Measurements from ENCODE around the gene TEN1.
"Not testable (repeated sequence)": the region's sequence is repeated elsewhere in the genome, so short reads cannot be mapped to it uniquely, and the experiment has no call there.

TEN1 gene

DNA sequence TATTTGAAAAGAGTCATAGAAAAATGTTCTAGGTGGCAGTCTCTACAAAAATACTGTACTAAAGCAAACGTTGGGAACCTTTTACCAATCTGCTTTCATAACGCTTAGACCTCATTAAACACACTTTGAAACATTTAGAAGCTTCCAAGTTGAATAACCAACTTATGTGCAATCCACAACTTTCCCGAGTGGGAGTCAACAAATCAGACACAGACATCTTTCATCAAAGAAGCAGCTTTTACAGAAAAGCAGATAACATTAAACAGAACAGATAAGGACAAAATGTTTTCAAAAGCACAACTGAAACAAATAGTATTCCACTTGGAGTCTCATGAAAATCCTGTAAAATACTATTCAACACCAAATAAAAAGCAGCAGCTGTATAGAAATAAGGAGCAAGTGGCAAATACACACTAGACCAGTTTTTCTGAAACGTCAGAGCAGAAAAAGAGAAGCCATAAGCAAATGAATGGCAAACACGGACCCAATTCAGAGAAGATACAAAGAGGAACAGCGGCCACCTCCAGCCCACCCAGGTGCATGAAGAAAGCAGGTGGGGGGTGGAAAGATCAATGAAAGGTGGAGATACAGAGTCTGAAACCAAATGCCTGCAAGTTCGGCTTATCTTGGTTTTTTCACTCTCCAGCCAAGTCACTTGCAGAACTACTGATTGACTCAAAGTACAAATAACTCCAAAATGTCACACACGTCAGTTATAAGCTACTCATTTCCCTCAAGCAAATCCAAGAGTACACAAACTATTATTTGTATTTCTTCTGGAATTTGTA, 19.8 kb upstream of the TEN1 start:
- Histone ChIP-seq H3K9me3 (replicated peaks in 1 of 2; ENCODE audit: control insufficient read depth in 2 of 2, insufficient read depth in 1 of 2, low read depth in 1 of 2, low read length in 2 of 2) (no peaks in the 10 kb centered on the region), H3K23ac (ENCODE audit: low read depth, low read length, poor library complexity) (no peak overlapping the region), H3K9ac (ENCODE audit: low read depth, low read length, poor library complexity) (no peak overlapping the region), H2AFZ (ENCODE audit: low read length) (no peak overlapping the region), H4K8ac (ENCODE audit: low read depth, low read length) (no peak overlapping the region), H3K4me2 (ENCODE audit: insufficient read depth, low read length, poor library complexity, severe bottlenecking) (no peak overlapping the region), H2BK15ac (ENCODE audit: low read length) (no peak overlapping the region), H2BK5ac (ENCODE audit: low read length) (no peak overlapping the region), H3K4me3 (ENCODE audit: low read length in 2 of 2) (no peak overlapping the region), H3K36me3 (replicated peaks in 1 of 2; ENCODE audit: control insufficient read depth in 2 of 2, insufficient read depth in 2 of 2, low read length in 2 of 2) (peaks cover 0 to 22% of the 10 kb centered on the region in 2 donors), H3K18ac (ENCODE audit: low read length) (no peak overlapping the region), H3K27me3 (ENCODE audit: control insufficient read depth in 3 of 3, insufficient read depth in 3 of 3, low read depth in 1 of 3, low read length in 3 of 3) (no peaks in the 10 kb centered on the region), H3K14ac (ENCODE audit: low read length) (no peak overlapping the region), H3K4ac (ENCODE audit: low read length) (no peak overlapping the region), H2BK120ac (ENCODE audit: low read depth, low read length) (no peak overlapping the region), H2AK5ac (ENCODE audit: low read depth, low read length) (no peak overlapping the region), H2BK12ac (ENCODE audit: low read length) (no peak overlapping the region), H3K79me1 (ENCODE audit: low read depth, low read length) (no peaks in the 10 kb centered on the region), H3K4me1 (ENCODE audit: control insufficient read depth in 2 of 2, insufficient read depth in 1 of 2, low read depth in 1 of 2, low read length in 2 of 2) (peaks cover 0 to 3% of the 10 kb centered on the region in 2 donors), H4K91ac (ENCODE audit: low read depth, low read length, poor library complexity) (no peak overlapping the region), H3K27ac (replicated peaks; ENCODE audit: low read length) (no peak overlapping the region)
- no peak for DNase-seq (ENCODE audit: low spot score)
- WGBS, 2 donors (ENCODE audit: extremely low coverage in 2 of 2, insufficient read length in 2 of 2, insufficient replicate concordance in 1 of 2), result no CpG with 5 or more reads among the region's 8 CpGs

DNA sequence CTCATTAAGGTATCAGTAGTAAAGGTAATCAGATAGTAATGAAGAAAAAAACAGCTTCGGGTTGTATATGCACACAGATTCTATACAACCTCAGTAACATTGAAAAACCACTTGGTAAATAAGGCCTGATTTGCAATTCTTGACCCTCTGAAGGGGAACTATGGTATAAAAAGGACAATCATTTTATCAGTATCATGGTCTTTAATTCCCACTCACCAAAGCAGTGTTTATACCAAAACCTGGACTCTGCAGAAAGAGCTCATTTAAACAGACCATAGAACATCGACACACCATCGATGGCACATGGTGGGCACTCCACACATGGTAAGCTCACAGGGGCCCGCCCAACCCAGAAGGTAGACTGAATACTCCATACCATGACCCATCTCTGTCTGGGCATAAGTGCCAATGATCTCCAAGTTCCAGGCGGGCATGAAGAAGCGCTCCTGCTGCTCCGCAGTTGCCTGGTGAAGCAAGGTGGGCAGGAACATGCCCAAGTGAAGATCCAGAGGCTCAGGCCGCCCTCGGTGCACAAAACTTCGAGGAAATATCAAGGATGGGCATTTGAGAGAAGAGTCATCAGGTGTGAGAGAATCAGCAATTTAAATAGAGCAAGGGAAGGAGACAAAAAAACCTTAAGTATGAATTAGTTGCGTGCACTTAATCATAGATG, 19.1 kb upstream of the TEN1 start:
- no peaks in the 10 kb centered on the region for H3K27me3 ChIP-seq (ENCODE audit: control insufficient read depth in 3 of 3, insufficient read depth in 3 of 3, low read depth in 1 of 3, low read length in 3 of 3)
- no peak overlapping the region for H3K23ac ChIP-seq (ENCODE audit: low read depth, low read length, poor library complexity)
- H2BK12ac ChIP-seq (ENCODE audit: low read length), result no peak overlapping the region
- no peak overlapping the region for H3K9ac ChIP-seq (ENCODE audit: low read depth, low read length, poor library complexity)
- no peak overlapping the region for H2AK5ac ChIP-seq (ENCODE audit: low read depth, low read length)
- H2BK15ac ChIP-seq (ENCODE audit: low read length), result no peak overlapping the region
- H2AFZ ChIP-seq (ENCODE audit: low read length), result no peak overlapping the region
- H3K27ac ChIP-seq (replicated peaks; ENCODE audit: low read length), result no peak overlapping the region
- H3K79me1 ChIP-seq (ENCODE audit: low read depth, low read length), result no peaks in the 10 kb centered on the region
- H4K8ac ChIP-seq (ENCODE audit: low read depth, low read length), result no peak overlapping the region
- H2BK5ac ChIP-seq (ENCODE audit: low read length), result no peak overlapping the region
- H3K9me3 ChIP-seq (replicated peaks in 1 of 2; ENCODE audit: control insufficient read depth in 2 of 2, insufficient read depth in 1 of 2, low read depth in 1 of 2, low read length in 2 of 2), result no peaks in the 10 kb centered on the region
- no peak overlapping the region for H3K14ac ChIP-seq (ENCODE audit: low read length)
- H3K18ac ChIP-seq (ENCODE audit: low read length), result no peak overlapping the region
- WGBS, 2 donors (ENCODE audit: extremely low coverage in 2 of 2, insufficient read length in 2 of 2, insufficient replicate concordance in 1 of 2), result no CpG with 5 or more reads among the region's 11 CpGs
- H3K4me1 ChIP-seq (ENCODE audit: control insufficient read depth in 2 of 2, insufficient read depth in 1 of 2, low read depth in 1 of 2, low read length in 2 of 2), result peaks cover 0 to 3% of the 10 kb centered on the region in 2 donors
- no peak overlapping the region for H3K4ac ChIP-seq (ENCODE audit: low read length)
- peaks cover 0 to 18% of the 10 kb centered on the region in 2 donors for H3K36me3 ChIP-seq (replicated peaks in 1 of 2; ENCODE audit: control insufficient read depth in 2 of 2, insufficient read depth in 2 of 2, low read length in 2 of 2)
- H2BK120ac ChIP-seq (ENCODE audit: low read depth, low read length), result no peak overlapping the region
- no peak for DNase-seq (ENCODE audit: low spot score)
- H4K91ac ChIP-seq (ENCODE audit: low read depth, low read length, poor library complexity), result no peak overlapping the region
- no peak overlapping the region for H3K4me2 ChIP-seq (ENCODE audit: insufficient read depth, low read length, poor library complexity, severe bottlenecking)
- no peak overlapping the region for H3K4me3 ChIP-seq (ENCODE audit: low read length in 2 of 2)

DNA sequence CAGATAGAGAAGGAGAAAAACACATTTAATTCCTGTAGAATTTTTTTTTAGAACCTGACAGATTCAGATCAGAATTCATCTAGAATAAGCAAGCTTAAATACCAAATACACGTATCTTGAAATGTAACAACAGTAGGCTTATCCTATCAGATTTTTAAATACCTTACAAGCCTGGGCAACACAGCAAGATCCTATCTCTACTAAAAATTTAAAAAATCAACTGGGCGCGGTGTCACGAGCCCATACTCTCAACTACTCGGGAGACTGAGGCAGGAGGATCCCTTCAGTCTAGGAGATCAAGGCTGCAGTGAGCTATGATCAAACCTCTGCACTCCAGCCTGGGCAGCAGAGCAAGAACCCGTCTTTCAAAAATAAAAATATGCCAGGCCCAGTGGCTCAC, 13.6 kb upstream of the TEN1 start:
- WGBS, 2 donors (ENCODE audit: extremely low coverage in 2 of 2, insufficient read length in 2 of 2, insufficient replicate concordance in 1 of 2), result no CpG with 5 or more reads among the region's 6 CpGs
- H3K23ac ChIP-seq (ENCODE audit: low read depth, low read length, poor library complexity), result no peak overlapping the region
- H2AFZ ChIP-seq (ENCODE audit: low read length), result no peak overlapping the region
- no peak overlapping the region for H3K4me3 ChIP-seq (ENCODE audit: low read length in 2 of 2)
- no peak overlapping the region for H2AK5ac ChIP-seq (ENCODE audit: low read depth, low read length)
- no peak for DNase-seq (ENCODE audit: low spot score)
- H3K14ac ChIP-seq (ENCODE audit: low read length), result no peak overlapping the region
- H4K8ac ChIP-seq (ENCODE audit: low read depth, low read length), result no peak overlapping the region
- no peak overlapping the region for H3K4ac ChIP-seq (ENCODE audit: low read length)
- H2BK5ac ChIP-seq (ENCODE audit: low read length), result no peak overlapping the region
- H3K4me1 ChIP-seq (ENCODE audit: control insufficient read depth in 2 of 2, insufficient read depth in 1 of 2, low read depth in 1 of 2, low read length in 2 of 2), result no peaks in the 10 kb centered on the region
- no peaks in the 10 kb centered on the region for H3K9me3 ChIP-seq (replicated peaks in 1 of 2; ENCODE audit: control insufficient read depth in 2 of 2, insufficient read depth in 1 of 2, low read depth in 1 of 2, low read length in 2 of 2)
- no peak overlapping the region for H3K9ac ChIP-seq (ENCODE audit: low read depth, low read length, poor library complexity)
- no peak overlapping the region for H2BK120ac ChIP-seq (ENCODE audit: low read depth, low read length)
- H3K27ac ChIP-seq (replicated peaks; ENCODE audit: low read length), result no peak overlapping the region
- peaks cover 0 to 11% of the 10 kb centered on the region in 2 donors for H3K36me3 ChIP-seq (replicated peaks in 1 of 2; ENCODE audit: control insufficient read depth in 2 of 2, insufficient read depth in 2 of 2, low read length in 2 of 2)
- H3K79me1 ChIP-seq (ENCODE audit: low read depth, low read length), result no peaks in the 10 kb centered on the region
- no peak overlapping the region for H2BK12ac ChIP-seq (ENCODE audit: low read length)
- H3K18ac ChIP-seq (ENCODE audit: low read length), result no peak overlapping the region
- H3K4me2 ChIP-seq (ENCODE audit: insufficient read depth, low read length, poor library complexity, severe bottlenecking), result no peak overlapping the region
- H4K91ac ChIP-seq (ENCODE audit: low read depth, low read length, poor library complexity), result no peak overlapping the region
- H2BK15ac ChIP-seq (ENCODE audit: low read length), result no peak overlapping the region
- no peaks in the 10 kb centered on the region for H3K27me3 ChIP-seq (ENCODE audit: control insufficient read depth in 3 of 3, insufficient read depth in 3 of 3, low read depth in 1 of 3, low read length in 3 of 3)

DNA sequence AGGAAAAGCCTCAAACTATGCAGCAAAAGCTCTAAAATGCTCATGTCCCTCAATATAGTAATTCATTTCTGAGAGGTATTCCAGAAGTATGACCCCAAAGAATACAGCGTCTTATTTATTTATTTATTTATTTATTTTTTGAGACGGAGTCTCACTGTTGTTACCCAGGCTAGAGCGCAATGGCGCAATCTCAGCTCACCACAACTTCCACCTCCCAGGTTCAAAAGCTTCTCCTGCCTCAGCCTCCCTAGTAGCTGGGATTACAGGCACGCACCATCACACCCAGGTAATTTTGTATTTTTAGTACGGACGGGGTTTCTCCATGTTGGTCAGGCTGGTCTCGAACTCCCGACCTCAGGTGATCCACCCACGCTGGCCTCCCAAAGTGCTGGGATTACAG, 10.0 kb upstream of the TEN1 start:
- not testable (repeated sequence) for H2BK5ac ChIP-seq (ENCODE audit: low read length)
- no CpG with 5 or more reads among the region's 10 CpGs for WGBS, 2 donors (ENCODE audit: extremely low coverage in 2 of 2, insufficient read length in 2 of 2, insufficient replicate concordance in 1 of 2)
- peaks cover 2 to 26% of the 10 kb centered on the region in 2 donors for H3K36me3 ChIP-seq (replicated peaks in 1 of 2; ENCODE audit: control insufficient read depth in 2 of 2, insufficient read depth in 2 of 2, low read length in 2 of 2)

More for the DNA sequence above, 10.0 kb upstream of the TEN1 start:
- H3K27me3 ChIP-seq (ENCODE audit: control insufficient read depth in 3 of 3, insufficient read depth in 3 of 3, low read depth in 1 of 3, low read length in 3 of 3); DNase-seq (ENCODE audit: low spot score); H3K4me1 ChIP-seq (ENCODE audit: control insufficient read depth in 2 of 2, insufficient read depth in 1 of 2, low read depth in 1 of 2, low read length in 2 of 2); H3K27ac ChIP-seq (replicated peaks; ENCODE audit: low read length); H3K23ac ChIP-seq (ENCODE audit: low read depth, low read length, poor library complexity); H3K4me3 ChIP-seq (ENCODE audit: low read length in 2 of 2); H4K91ac ChIP-seq (ENCODE audit: low read depth, low read length, poor library complexity); H3K18ac ChIP-seq (ENCODE audit: low read length); H3K4me2 ChIP-seq (ENCODE audit: insufficient read depth, low read length, poor library complexity, severe bottlenecking); H3K9ac ChIP-seq (ENCODE audit: low read depth, low read length, poor library complexity); H2BK15ac ChIP-seq (ENCODE audit: low read length); H2AFZ ChIP-seq (ENCODE audit: low read length); H2AK5ac ChIP-seq (ENCODE audit: low read depth, low read length); H3K4ac ChIP-seq (ENCODE audit: low read length); H3K9me3 ChIP-seq (replicated peaks in 1 of 2; ENCODE audit: control insufficient read depth in 2 of 2, insufficient read depth in 1 of 2, low read depth in 1 of 2, low read length in 2 of 2); H3K79me1 ChIP-seq (ENCODE audit: low read depth, low read length); H2BK120ac ChIP-seq (ENCODE audit: low read depth, low read length); H2BK12ac ChIP-seq (ENCODE audit: low read length); H4K8ac ChIP-seq (ENCODE audit: low read depth, low read length); H3K14ac ChIP-seq (ENCODE audit: low read length): not testable (repeated sequence)
